ENCODE results near the gene ST6GALNAC5.

DNA sequence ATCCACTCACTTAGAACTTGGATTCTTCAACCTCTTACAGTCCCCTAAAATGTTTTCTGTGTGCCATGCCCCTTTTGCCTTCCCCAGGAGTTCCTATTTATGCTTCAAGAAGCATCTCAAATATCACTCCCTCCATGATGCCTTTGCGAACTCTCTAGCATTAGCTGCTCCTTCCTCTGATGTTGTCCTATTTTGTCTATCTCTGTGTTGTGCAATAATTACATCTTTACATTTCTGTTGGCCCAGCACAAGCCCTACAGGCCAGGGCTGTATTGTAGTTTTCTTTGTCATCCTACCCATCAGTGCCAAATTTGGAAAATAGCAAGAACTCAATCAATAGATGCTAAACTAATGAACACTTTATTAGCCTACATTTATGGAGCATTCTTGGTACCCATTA lies 125.8 kb downstream of the ST6GALNAC5 start:
- TF ChIP-seq, protein P1, sequence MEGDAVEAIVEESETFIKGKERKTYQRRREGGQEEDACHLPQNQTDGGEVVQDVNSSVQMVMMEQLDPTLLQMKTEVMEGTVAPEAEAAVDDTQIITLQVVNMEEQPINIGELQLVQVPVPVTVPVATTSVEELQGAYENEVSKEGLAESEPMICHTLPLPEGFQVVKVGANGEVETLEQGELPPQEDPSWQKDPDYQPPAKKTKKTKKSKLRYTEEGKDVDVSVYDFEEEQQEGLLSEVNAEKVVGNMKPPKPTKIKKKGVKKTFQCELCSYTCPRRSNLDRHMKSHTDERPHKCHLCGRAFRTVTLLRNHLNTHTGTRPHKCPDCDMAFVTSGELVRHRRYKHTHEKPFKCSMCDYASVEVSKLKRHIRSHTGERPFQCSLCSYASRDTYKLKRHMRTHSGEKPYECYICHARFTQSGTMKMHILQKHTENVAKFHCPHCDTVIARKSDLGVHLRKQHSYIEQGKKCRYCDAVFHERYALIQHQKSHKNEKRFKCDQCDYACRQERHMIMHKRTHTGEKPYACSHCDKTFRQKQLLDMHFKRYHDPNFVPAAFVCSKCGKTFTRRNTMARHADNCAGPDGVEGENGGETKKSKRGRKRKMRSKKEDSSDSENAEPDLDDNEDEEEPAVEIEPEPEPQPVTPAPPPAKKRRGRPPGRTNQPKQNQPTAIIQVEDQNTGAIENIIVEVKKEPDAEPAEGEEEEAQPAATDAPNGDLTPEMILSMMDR (IDR thresholded peaks at IDR 0.05) = no peak
- TF ChIP-seq POLR2AphosphoS5 (IDR thresholded peaks at IDR 0.05) (no peak), EP300 (IDR thresholded peaks at IDR 0.05) (no peak), POLR2A (IDR thresholded peaks at IDR 0.05) (no peak)
